ENCODE measurements around the gene GNA15.

Gene GNA15

DNA sequence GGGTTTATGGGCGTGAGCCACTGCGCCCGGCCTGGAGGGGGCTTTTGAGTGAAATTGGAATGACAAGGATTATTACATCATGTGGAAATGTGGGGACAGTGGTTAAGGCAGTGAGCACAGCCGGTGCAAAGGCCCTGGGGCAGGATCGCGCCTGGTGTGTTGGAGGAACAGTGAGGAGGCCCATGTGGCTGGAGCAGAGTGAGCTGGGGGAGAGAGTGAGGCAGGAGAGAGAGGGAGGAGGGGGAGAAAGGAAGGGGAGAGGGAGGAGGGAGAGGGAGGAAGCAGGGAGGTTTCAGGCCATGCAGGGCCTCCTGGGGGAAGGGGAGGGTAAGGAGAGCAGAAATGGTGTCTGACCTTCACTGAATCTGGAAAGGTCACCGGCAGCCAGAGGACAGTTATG is 77.3 kb downstream of the GNA15 start:
- no peak for DNase-seq

Data from hematopoietic multipotent progenitor cell treated with erythropoietin and hydrocortisone succinate and interleukin-3 and kit ligand, for 4 days (in vitro differentiated cells).